NCI-H2107 treated with DMSO at 0.1 percent for 48 hours (cell line): ENCODE measurements around the gene MTMR2.
"Not testable (repeated sequence)": the region's sequence is repeated elsewhere in the genome, so short reads cannot be mapped to it uniquely, and the experiment has no call there.

Experiments used
- DNase-seq: peaks from one replicate; lab custom pipeline; 2025; ENCODE audit not compliant: unreplicated experiment; lab: John Stamatoyannopoulos, UW

The MTMR2 gene

GRCh38 chr11:95827696-95828095, 96.2 kb downstream of the MTMR2 start:
- no peak for DNase-seq

GRCh38 chr11:95821640-95822039, 102.3 kb downstream of the MTMR2 start:
- no peak for DNase-seq

- DNase-seq = no peak
Measured at GRCh38 chr11:95816037-95816436, 107.9 kb downstream of the MTMR2 start.

- not testable (repeated sequence) for DNase-seq
Measured at GRCh38 chr11:95811052-95811451, 112.9 kb downstream of the MTMR2 start.

GRCh38 chr11:95806464-95806863, 117.4 kb downstream of the MTMR2 start:
- DNase-seq = not testable (repeated sequence)

GRCh38 chr11:95805869-95806268, 118.0 kb downstream of the MTMR2 start:
- DNase-seq = no peak

GRCh38 chr11:95803973-95804372, 119.9 kb downstream of the MTMR2 start:
- no peak for DNase-seq

- no peak for DNase-seq
Measured at GRCh38 chr11:95802806-95803205, 121.1 kb downstream of the MTMR2 start.

GRCh38 chr11:95800438-95800837, 123.5 kb downstream of the MTMR2 start:
- DNase-seq = no peak

- no peak for DNase-seq
Measured at GRCh38 chr11:95799546-95799945, 124.4 kb downstream of the MTMR2 start.

GRCh38 chr11:95796501-95796900, 127.4 kb downstream of the MTMR2 start:
- no peak for DNase-seq

- DNase-seq = no peak
Measured at GRCh38 chr11:95795627-95796295, 128.1 kb downstream of the MTMR2 start.

- no peak for DNase-seq
Measured at GRCh38 chr11:95794086-95794485, 129.8 kb downstream of the MTMR2 start.

- no peak for DNase-seq
Measured at GRCh38 chr11:95793116-95793515, 130.8 kb downstream of the MTMR2 start.

GRCh38 chr11:95792700-95793099, 131.2 kb downstream of the MTMR2 start:
- no peak for DNase-seq

- DNase-seq = no peak
Measured at GRCh38 chr11:95792200-95792599, 131.7 kb downstream of the MTMR2 start.

- no peak for DNase-seq
Measured at GRCh38 chr11:95791709-95792033, 132.2 kb downstream of the MTMR2 start.

GRCh38 chr11:95790933-95791708, 132.8 kb downstream of the MTMR2 start:
- peak; percentile 20 for DNase-seq

- DNase-seq = peak; percentile 87
Measured at GRCh38 chr11:95790123-95790932, 133.6 kb downstream of the MTMR2 start, which contains the start of gene CEP57. Gene CEP57, plus strand, starts transcription at chr11:95790498. Its CDS starts 201 bp downstream, at chr11:95790699.

- DNase-seq = peak; percentile 93
Measured at GRCh38 chr11:95789506-95790122, 134.3 kb downstream of the MTMR2 start, which contains the start of gene FAM76B. Gene FAM76B, minus strand, starts transcription at chr11:95789782. Its CDS starts 304 bp downstream, at chr11:95789478.

- no peak for DNase-seq
Measured at GRCh38 chr11:95788921-95789505, 134.9 kb downstream of the MTMR2 start.
